ENCODE measurements around the gene UBE2D3. TPM values are rescaled to one million over a fixed set of nuclear protein-coding genes. Genes with fewer than 3 reads are reported as not detected.
A peak's percentile ranks its signal among the peaks of the same experiment; 100 is the strongest.

UBE2D3 gene
- 418 and 434 TPM in 2 replicates for total RNA-seq
- 272 and 277 TPM in 2 replicates for polyA plus RNA-seq

GRCh38 chr4:102826890-102827673 is at the start of gene UBE2D3:
UBE2D3 (minus strand) TSS chr4:102827551; CDS start chr4:102826508, 1,043 bp downstream.
- no peaks in the 10 kb centered on the region for H3K9me3 ChIP-seq (ENCODE audit: low read depth)
- H3K4me3 ChIP-seq: peak within 1 kb of the TSS; percentile 74
- H3K9me2 ChIP-seq (replicated peaks; ENCODE audit: insufficient read depth): no peaks in the 10 kb centered on the region
- peak within 1 kb of the TSS; percentile 32 for H2AFZ ChIP-seq
- peak; percentile 97 for DNase-seq (ENCODE audit: low spot score)
- TF ChIP-seq EZH2 (IDR thresholded peaks at IDR 0.05; ENCODE audit: borderline replicate concordance): no peak
- no peak for TF ChIP-seq CTCF (IDR thresholded peaks at IDR 0.05; ENCODE audit: poor library complexity)
- no peak for TF ChIP-seq EZH2phosphoT487 (IDR thresholded peaks at IDR 0.05; ENCODE audit: low read depth, severe bottlenecking, unreplicated experiment)
- H3K4me1 ChIP-seq (ENCODE audit: insufficient read depth): peaks cover 17% of the 10 kb centered on the region
- peaks cover 73% of the 10 kb centered on the region for H3K79me2 ChIP-seq
- 1% methylated on average over 59 of the region's 73 CpGs for WGBS (ENCODE audit: low lambda C conversion rate, missing lambda C conversion rate)
- peak within 1 kb of the TSS; percentile 100 for H3K27ac ChIP-seq
- peak within 1 kb of the TSS; percentile 83 for H3K4me2 ChIP-seq
- no peaks in the 10 kb centered on the region for H3K36me3 ChIP-seq (replicated peaks; ENCODE audit: insufficient read depth, low read depth)
- H4K20me1 ChIP-seq (ENCODE audit: insufficient read depth, poor library complexity, severe bottlenecking): peaks cover 44% of the 10 kb centered on the region
- no peaks in the 10 kb centered on the region for H3K27me3 ChIP-seq

GRCh38 chr4:102871772-102872171 is 44.4 kb upstream of the UBE2D3 start:
- H3K4me2 ChIP-seq: peak overlapping the region; percentile 81
- WGBS (ENCODE audit: low lambda C conversion rate, missing lambda C conversion rate): 78% methylated on average over 2 of the region's 2 CpGs
- H2AFZ ChIP-seq: no peak overlapping the region

GRCh38 chr4:102869569-102870197 is 42.3 kb upstream of the UBE2D3 start:
- no peaks in the 10 kb centered on the region for H3K36me3 ChIP-seq (replicated peaks; ENCODE audit: insufficient read depth, low read depth)
- H3K79me2 ChIP-seq: peaks cover 78% of the 10 kb centered on the region
- 10% methylated on average over 19 of the region's 19 CpGs for WGBS (ENCODE audit: low lambda C conversion rate, missing lambda C conversion rate)
- DNase-seq (ENCODE audit: low spot score): no peak
- no peaks in the 10 kb centered on the region for H3K27me3 ChIP-seq
- peak overlapping the region; percentile 81 for H3K4me2 ChIP-seq
- no peaks in the 10 kb centered on the region for H3K9me2 ChIP-seq (replicated peaks; ENCODE audit: insufficient read depth)
- H3K27ac ChIP-seq: peak overlapping the region; percentile 98
- TF ChIP-seq EZH2 (IDR thresholded peaks at IDR 0.05; ENCODE audit: borderline replicate concordance) (no peak), EZH2phosphoT487 (IDR thresholded peaks at IDR 0.05; ENCODE audit: low read depth, severe bottlenecking, unreplicated experiment) (no peak), CTCF (IDR thresholded peaks at IDR 0.05; ENCODE audit: poor library complexity) (no peak)
- peaks cover 9% of the 10 kb centered on the region for H3K4me1 ChIP-seq (ENCODE audit: insufficient read depth)
- no peaks in the 10 kb centered on the region for H4K20me1 ChIP-seq (ENCODE audit: insufficient read depth, poor library complexity, severe bottlenecking)
- H3K9me3 ChIP-seq (ENCODE audit: low read depth): no peaks in the 10 kb centered on the region
- peak overlapping the region; percentile 93 for H3K4me3 ChIP-seq
- H2AFZ ChIP-seq: peak overlapping the region; percentile 93

More at GRCh38 chr4:102871772-102872171, 44.4 kb upstream of the UBE2D3 start:
- Histone ChIP-seq H3K79me2 (peaks cover 79% of the 10 kb centered on the region), H3K4me3 (no peak overlapping the region), H3K9me2 (replicated peaks; ENCODE audit: insufficient read depth) (no peaks in the 10 kb centered on the region), H3K27ac (no peak overlapping the region), H3K36me3 (replicated peaks; ENCODE audit: insufficient read depth, low read depth) (no peaks in the 10 kb centered on the region), H3K9me3 (ENCODE audit: low read depth) (no peaks in the 10 kb centered on the region), H3K27me3 (no peaks in the 10 kb centered on the region), H4K20me1 (ENCODE audit: insufficient read depth, poor library complexity, severe bottlenecking) (no peaks in the 10 kb centered on the region), H3K4me1 (ENCODE audit: insufficient read depth) (peaks cover 9% of the 10 kb centered on the region)
- DNase-seq (ENCODE audit: low spot score): no peak
- TF ChIP-seq CTCF (IDR thresholded peaks at IDR 0.05; ENCODE audit: poor library complexity) (no peak), EZH2 (IDR thresholded peaks at IDR 0.05; ENCODE audit: borderline replicate concordance) (no peak), EZH2phosphoT487 (IDR thresholded peaks at IDR 0.05; ENCODE audit: low read depth, severe bottlenecking, unreplicated experiment) (no peak)

Measured in hepatocyte (in vitro differentiated cells).